GM12872 (cell line): Measurements from ENCODE around the gene DAB2IP.

ENCODE experiments used
- TF ChIP-seq, protein P1 (sequence below): IDR thresholded peaks from 3 replicates; pipeline ENCODE4 v1.5.1; 2011; ENCODE audit warnings: low read depth, mild to moderate bottlenecking, low read length, moderate library complexity; ENCODE audit not compliant: insufficient read depth

Gene DAB2IP

DNA sequence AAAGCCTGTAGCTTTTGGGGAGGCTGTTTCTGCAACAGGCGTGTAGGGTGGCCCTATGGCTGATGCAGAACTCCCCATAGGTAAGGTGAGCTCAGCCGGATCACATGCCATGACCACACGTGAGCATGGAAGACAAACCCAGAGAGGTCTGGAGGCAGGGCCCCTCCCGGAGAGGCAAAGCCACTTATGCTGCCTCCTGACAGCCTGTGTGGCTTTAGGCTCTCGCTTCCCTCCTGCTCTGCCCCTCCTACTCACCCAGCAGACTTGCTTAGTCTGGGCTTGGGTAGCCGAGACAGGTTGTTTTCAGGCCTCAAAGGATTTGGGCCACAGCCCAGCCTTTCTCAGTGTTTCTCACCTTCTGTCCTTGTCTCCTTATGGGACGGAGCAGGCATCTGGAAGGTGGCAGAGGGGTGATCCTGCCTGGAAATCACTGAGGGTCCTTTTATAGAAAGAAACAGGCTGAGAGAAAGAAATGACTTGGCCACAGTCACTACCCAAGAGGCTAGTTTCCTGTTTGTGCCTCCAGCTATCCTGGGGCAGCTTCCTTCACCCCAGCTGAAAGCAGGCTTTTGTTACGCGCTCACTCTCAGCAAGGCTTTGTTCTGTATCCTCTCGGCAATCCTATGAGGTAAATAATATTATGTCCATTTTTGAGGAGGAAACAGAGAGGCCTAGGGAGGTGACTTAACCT is 89.9 kb downstream of the DAB2IP start:
- TF ChIP-seq, protein P1, sequence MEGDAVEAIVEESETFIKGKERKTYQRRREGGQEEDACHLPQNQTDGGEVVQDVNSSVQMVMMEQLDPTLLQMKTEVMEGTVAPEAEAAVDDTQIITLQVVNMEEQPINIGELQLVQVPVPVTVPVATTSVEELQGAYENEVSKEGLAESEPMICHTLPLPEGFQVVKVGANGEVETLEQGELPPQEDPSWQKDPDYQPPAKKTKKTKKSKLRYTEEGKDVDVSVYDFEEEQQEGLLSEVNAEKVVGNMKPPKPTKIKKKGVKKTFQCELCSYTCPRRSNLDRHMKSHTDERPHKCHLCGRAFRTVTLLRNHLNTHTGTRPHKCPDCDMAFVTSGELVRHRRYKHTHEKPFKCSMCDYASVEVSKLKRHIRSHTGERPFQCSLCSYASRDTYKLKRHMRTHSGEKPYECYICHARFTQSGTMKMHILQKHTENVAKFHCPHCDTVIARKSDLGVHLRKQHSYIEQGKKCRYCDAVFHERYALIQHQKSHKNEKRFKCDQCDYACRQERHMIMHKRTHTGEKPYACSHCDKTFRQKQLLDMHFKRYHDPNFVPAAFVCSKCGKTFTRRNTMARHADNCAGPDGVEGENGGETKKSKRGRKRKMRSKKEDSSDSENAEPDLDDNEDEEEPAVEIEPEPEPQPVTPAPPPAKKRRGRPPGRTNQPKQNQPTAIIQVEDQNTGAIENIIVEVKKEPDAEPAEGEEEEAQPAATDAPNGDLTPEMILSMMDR = no peak

DNA sequence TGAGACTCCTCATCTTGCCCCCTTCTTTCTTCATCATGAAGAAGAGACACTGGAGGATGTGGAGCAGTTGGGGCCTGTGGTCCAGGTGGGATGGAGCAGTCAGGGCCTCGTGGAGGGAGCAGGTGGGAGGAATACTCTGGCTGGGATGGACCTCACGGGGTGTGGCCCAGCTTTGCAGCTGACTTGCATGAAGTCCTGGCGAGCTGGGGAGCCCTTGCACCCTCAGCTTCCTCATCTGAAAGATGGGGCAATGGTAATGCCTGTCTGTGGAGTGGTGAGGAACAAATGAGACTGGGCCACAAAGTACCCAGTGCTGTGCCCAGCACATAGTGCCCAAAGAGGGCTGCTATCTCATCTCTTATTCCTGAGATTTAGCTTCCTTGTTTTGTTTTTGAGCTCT is 91.5 kb downstream of the DAB2IP start:
- TF ChIP-seq, protein P1 = no peak

DNA sequence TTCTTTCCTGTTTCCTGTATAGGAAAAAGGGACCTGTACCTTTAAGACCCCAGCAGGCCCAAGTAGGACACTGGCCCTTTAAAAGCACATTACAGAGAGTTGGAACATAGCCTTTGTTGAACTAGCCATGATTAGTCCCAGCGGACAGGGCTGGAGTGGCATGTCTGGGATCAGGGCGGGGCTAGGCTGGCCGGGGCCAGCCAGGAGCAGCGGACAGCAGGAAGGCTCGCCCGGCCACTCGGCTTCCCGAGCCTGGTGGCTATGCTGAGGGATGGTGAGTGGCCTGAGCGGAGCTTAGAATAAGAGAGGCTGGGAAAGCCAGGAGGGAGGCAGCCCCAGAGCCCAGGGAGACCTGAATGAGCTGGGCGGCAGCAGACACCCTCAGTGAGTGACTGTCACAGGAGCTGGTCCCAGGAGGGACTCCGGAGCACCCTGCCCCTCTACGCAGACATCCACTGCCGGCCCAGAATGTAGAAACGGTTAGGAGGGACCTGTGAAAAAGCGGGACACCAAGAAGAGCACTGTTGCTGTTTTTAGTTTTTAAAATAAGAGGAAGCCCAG is 92.1 kb downstream of the DAB2IP start:
- TF ChIP-seq, protein P1 = no peak

DNA sequence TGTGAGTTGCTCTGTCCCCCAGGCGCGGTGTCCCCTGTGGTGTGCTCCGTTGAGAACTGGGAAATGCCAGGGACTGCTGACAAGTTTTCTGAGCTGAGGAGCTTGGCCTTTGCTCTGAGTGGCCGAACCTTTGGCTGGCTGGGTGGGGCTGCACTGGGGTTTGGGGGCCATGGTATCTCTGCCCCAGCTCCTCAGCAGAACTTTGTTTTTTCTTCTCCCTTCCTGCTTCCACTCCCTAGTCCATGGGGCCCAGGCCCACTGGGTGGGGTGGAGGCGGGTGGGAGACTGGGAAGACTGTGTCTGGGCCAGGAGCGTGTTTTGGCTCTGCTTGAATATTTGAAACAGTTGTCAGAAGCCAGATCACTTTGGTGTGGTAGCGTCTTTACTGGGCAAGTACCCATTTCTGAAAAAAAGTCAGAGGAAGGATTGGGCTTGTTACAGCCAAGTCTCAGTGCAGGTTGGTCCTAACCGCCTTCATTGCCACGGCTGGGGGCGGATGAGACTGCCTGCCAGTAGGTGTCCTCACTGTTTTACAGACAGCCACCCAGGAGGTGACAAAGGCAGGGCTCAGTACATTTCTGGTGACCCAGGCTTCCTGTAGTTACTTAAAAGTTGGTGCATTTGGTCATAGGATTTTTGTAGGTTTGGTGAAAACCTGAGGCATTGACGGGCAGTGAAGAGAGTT is 92.7 kb downstream of the DAB2IP start:
- TF ChIP-seq, protein P1 = peak; percentile 59

DNA sequence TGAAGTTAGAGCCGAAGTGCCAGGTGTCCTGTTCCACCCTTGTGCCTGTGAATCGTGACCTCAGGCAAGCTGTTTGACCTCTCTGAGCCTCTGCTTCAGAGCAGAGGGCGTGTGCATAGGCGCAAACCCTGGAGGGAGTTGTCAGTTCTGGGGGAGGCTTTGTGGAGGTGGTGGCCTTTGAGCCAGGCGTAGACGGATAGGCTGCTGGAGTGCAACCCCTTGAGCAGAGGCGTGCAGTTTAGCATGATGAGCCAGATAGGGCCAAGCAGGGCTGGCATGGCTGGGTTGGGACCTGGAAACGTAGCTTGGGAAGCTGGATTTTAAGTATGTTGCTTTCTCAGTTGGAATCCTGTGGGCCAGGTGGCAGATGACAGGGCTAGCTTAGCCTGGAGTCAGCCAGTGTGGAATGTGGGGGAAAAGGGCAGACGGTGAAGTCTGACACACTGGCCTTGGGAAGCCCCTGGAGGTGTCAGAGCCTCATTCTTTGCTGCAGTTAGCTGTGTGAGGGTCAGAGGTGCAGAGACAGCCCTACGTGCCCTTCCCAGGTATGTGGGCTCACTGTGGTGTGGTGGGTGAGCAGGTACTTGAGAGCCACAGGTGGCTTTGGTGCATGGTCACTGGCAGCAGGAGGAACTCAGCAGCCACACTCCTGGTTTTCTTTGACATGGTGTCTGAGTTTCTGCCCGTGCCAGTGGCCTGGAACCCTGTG is 93.4 kb downstream of the DAB2IP start:
- TF ChIP-seq, protein P1 = no peak

DNA sequence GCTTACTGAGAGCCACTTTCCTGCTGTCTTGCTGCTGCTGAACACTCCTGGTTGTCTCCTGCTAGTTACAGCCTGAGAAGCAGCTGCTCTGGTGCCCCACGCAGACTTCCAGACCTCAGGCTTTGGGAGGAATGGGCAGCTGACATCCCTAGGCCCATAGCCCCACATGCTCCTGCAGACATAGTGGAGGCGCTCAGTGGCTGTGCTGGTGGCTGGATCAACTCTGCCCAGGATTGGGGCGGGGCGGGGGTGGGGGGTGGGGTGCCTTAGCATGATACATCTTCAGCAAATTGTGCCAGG is 93.9 kb downstream of the DAB2IP start:
- TF ChIP-seq, protein P1 = no peak

DNA sequence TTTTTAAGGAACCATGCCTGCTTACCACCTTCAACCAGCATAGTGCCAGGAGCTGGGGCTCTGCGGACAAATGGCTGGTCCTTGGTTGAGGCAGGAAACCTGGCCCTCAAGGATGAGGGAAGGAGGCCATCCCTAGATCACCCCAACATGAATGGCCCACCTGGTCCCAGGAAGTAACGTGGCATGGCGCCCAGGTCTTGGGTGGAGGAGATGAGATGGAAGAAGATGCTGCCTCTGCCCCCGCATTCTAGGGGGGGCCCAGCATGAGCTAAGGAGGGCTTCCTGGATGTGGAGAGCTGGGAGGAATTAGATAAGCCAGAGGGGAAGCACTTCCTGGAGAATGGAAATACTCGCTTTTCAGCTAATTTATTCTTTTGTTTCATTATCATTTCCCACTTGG is 95.0 kb downstream of the DAB2IP start:
- TF ChIP-seq, protein P1 = no peak
